Activated T-cell treated with anti-CD3 and anti-CD28 coated beads, Interleukin-2, amount 50 U/mL, for 48 hours (primary cell): ENCODE measurements around the gene TESMIN.
A peak's percentile ranks its signal among the peaks of the same experiment; 100 is the strongest.

Experiments used
- DNase-seq, 2 experiments: peaks; one replicate each; pipeline ENCODE4 v3.0.0-alpha.2; 2020

Gene TESMIN

DNA sequence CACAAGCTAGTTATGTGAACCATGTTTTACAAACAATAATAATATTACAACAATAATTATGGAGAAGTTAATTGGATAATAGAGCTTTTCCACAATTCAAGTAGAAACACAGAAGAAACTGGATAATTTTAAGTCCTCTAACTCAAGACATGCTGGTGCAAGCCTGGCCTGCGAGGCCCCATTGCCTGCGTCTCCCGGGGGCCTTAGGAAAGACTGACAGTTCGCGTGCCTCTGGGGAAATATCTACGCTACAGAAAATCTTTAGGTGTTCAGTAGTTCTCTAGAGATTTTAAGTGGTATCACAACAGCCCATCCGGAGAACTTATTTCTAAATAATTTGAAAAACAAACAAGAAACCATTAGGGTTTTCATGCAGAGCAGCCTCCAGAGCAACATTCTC lies 43.8 kb downstream of the TESMIN start:
- no peak for DNase-seq

DNA sequence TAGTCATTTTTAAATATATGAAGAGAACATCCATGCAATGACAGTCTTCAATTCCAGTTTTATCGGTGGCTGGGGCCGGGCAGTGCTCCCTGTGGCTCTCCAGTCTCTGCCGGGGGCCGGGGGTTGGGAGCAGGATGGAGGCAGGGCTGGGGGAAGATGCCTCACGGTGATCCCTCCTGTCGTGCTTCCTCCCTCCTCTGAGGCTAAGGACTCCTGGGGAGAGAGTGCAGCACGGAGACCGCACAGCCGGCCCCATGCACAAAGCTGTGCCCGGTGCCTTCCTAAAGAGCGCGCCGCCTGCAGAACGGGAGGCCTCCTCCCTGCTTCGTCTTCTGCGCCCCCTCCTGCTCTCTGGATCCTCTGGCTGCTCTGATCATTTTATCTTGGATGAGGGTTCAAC lies 46.4 kb downstream of the TESMIN start:
- no peak for DNase-seq

DNA sequence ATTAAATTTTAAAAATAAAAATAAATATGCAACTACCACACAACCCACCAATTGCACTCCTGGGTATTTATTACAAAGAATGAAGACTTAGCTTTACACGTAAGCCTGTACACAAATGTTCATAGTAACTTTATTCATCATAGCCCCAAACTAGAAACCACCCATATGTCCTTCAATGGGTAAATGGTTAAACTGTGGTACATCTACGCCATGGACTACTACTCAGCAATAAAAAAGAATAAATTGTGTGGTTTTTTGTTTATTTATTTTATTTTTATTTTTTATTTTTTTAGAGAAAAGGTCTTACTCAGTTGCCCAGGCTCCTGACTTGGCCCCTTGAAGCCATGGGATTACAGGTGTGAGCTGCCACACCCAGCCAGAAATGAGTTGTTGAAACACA lies 52.3 kb downstream of the TESMIN start:
- DNase-seq: no peak

DNA sequence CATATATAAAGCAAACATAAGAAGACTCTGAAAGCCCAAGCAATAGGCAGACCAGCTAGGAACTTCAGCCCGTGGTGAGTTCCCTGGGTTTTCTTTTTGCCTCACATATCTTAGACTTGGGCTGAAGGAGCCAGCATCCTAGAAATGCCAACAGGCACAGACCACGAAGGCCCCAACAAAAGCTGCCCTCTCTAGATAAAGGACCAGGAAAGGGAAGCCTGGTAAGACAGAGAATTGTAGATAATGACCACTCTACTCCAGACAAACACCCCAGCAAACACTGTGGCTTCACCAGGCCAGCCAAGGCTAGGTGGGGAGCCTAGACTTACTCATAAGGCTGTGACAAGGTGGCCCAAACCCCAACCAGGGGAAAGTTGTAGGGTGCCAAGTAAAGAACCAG lies 55.8 kb downstream of the TESMIN start:
- DNase-seq: no peak

DNA sequence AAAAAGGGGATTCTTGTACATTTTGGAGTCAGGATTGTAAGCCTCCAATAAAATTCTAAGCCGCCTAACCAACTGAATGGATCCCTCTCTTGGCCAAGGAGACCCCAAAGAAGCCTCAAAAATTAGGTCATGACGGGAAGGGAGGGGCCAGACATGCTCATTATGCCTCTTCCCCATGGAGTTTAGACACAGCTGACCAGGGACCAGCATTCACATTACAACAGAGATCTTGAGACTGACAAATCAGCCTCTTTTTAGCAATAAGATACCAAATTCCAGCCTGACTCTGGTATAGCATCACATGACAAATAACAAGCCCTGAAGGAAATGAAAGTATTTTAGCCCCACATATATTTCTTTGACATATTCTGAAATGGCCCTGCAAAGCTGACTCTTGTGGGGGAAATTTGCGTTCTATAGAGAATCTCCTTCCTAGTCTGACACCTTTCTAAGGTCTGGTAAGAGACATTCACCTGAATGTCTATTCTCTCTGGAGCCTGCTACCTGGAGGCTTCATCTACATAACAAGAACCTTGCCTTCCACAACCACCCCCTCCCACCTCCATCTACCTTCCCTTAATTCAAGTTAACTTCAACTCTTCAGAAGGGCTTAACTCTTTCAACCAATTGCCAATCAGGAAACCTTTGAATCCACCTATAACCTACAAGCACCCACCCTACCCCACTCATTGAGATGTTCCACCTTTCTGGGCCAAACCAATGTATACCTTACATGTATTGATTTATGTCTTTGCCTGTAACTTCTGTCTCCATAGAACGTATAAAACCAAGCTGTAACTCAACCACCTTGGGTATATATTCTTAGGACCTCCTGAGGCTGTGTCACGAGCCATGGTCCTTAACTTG lies 56.7 kb downstream of the TESMIN start:
- no peak for DNase-seq

DNA sequence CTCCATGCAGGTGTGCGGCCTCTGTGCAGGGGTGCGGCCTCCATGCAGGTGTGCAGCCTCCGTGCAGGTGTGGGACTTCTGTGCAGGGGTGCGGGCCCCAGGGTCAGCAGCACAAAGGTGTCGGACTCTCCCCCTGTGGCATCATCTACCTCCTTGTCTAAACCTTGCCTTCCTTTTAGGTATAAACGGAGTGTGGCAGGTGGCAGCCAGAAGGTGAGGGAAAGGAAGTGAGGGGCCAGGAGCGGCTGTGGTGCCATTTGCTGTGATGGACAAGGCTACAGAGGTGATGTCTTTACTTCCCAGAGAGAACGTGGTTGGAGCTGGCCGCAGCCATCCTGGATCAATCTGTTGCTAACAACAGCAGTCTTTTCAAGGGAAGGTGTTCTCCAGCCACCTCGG lies 57.8 kb downstream of the TESMIN start:
- no peak for DNase-seq

DNA sequence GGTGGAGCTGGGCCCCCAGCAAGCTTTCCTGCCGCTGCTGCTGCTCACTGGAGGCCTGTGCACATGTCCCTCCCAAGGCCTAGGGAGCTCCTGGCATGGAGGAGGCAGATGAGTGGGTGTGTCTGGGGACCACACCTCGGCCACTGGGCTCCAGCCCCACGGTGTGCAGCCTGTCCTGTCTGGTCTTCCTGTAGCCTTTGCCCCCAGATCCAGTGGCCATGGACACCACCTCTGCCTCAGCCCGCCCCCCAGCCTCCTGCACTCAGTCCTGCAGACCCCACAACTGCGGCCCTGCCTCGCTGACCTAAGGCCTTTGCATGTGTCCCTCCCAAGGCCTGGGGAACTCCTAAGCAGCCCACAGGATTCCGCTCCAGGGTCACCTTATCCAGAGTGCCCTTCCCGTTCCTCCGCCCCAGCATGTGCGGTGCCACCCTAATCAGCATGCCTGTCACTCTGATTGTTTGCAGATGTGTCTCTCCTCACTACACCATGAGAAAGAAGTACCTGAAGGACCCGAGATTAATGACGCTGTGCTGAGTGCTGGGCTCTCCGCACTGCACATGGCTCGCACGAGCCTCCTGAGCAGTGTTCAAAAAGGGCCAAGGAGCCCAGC lies 58.3 kb downstream of the TESMIN start:
- no peak for DNase-seq

DNA sequence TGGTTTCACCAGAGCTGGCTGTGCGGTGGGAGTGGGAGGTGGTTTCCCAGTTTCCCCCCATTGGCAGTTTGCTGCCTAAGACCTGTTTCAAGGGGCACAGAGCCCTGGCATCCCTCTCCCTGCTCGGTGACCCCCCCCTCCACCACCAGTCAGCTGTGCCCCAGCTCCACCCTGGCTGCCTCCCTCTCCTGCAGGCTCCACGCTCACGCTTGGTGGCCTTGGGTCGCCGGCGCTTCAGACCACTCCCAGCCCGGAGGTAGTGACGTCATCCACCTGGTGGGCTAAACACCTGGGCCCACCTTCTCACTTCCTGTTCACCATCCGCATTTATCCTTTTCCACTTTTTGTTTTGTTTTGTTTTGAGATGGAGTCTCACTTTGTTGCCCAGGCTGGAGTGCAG lies 59.2 kb downstream of the TESMIN start:
- no peak for DNase-seq

DNA sequence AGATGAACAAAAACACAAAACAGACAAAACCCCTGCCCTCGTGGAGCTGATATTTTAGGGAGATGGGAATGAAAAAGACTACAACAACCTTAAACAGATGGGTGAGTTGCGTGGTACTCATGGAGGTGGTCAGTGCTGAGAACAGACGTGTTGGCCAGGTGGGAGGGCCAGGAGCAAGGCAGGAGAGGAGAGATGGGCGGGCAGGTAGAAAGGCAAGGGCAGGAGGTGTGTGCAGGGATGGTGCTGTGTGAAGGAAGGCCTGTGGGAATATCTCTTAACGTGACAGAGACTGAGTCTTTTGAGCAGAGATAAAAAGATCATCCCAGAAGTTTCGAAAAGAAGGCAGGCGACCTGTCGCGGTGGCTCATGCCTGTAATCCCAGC lies 59.9 kb downstream of the TESMIN start:
- DNase-seq: no peak

DNA sequence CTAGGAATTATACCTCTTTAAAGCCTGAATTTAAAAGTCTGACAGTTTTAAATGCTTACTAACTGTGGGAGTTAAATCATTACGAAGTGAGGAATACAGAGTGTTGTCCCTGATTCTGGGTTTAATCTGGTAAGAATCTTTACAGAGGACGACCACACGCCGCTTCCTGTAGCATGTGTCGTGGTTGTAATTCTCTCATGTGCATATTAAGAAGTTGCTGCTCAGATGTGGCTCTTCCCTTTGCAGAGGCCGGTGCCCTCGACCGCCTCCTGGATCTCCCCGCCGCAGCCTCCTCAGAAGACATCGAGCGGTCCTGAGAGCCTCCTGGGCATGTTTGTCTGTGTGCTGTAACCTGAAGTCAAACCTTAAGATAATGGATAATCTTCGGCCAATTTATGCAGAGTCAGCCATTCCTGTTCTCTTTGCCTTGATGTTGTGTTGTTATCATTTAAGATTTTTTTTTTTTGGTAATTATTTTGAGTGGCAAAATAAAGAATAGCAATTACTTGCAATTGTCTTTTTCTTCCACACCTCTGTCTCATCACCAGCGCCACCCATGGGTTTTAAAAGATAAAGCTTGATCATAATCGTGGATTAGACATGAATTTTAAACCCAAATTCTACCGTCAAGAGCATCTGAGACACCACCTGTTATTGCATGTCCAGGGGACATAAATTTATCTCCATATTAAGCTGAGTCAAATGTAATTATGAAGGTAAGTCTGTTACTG lies 60.5 kb downstream of the TESMIN start:
- peak in 1 of 2 experiments; percentile 24 for DNase-seq

DNA sequence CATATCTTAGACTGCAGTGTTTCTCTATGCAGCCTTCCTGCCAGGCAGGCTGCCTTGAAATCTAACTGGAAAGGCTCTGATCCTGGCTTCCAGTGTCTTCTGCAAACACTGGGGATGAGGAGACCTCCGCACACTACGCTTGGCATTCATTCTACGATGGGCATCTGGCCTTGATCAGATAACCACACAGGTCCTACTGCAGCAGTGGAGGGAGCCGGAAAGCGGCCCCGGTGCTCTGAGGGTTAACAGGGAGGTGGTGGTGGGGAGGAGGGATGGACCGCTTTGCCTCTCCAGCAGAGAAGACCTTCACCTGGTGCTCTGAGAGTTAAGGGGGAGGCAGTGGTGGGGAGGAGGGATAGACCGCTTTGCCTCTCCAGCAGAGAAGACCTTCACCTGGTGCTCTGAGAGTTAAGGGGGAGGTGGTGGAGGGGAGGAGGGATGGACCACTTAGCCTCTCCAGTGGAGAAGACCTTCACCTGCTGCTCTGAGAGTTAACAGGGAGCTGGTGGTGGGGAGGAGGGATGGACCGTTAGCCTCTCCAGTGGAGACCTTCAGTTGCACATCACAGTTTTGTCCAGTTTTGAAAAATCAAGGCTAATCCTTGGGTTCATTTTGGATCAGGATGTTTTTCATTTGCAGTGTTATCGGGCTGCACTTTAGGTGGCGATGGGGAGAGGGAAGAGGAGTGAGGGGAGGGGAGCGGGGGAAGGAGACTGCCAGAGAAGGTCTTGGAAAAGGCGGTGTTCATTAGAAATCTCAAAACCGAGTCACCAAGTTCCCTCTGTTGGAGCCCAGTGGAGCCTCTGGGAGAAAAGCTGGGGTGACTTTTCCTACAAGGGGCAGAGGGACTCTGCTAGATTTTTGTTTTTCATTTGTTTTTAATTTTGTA lies 61.3 kb downstream of the TESMIN start:
- DNase-seq: no peak

DNA sequence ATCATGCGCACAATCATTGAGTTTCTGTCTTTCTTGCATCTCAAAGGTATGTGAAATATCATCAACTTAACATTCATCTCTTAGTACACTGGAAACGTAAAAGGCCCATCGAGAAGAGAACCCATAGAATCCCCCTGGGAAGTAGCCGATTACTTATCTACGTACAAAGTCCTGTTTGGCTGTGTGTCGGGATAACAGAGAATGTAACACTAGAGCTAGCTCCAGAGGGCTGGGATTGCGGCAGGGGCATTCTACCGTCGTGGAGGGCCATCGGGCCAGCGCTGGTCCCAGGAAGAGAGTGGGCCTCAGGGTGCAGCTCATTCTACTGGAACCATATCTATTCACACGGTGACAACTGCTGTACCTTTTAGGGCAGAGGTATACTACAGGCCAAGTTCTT lies 62.4 kb downstream of the TESMIN start:
- no peak for DNase-seq

DNA sequence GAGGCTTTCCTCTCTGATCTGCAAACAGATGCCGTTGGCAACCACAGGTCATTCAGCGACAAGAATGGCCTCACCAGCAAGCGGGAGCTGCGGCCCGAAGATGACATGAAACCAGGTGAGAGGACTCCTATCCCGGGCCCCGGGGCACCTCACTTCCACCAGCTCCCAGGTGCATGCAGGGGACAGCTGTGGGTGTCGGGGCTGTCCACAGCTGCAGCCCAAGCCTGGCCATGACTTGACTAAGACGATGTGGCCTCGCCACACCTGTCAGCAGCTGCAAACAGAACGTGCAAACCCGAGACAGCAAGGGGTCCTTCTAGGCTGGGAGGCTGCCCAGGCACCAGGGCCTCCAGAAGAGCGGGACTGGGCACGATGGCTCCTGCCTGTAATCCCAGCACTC lies 63.3 kb downstream of the TESMIN start:
- no peak for DNase-seq

DNA sequence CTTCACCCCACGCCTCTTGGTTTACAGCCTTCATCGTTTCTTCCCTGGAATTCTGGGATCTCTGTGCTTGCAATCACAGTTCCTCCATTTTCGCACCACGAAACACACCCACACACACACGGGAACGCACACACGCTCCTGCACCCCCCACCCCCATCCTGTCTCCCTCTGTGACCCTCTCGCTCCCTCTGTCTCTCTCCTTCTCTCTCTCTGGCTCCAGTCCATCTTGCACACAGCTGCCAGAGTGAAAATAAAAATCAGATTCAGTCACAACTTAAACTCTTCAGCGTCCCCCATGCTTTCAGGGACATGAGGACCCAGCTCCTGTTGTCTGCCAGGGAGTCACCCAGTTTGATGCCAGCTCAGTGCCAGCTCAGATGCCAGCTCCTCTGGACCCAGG lies 64.0 kb downstream of the TESMIN start:
- no peak for DNase-seq

DNA sequence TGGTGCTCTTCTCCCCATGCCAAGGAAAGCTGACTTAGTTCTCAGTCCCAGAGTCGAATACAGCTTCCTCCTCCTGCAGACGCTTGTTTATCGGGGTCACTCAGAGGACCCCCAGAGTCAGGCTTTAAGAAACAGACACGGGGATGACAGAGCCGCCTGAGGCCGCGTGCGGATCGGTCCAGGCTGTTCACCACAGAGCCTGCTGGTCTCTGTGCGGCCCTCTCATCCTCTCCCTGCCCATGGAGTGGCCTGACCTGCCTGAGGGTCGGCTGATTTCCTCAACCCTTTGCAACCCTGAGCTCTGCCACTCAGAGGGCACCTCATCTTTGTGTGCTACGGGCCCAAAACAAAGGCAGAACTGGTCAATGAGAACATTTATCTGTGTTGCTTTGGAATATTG lies 64.8 kb downstream of the TESMIN start:
- DNase-seq: no peak

DNA sequence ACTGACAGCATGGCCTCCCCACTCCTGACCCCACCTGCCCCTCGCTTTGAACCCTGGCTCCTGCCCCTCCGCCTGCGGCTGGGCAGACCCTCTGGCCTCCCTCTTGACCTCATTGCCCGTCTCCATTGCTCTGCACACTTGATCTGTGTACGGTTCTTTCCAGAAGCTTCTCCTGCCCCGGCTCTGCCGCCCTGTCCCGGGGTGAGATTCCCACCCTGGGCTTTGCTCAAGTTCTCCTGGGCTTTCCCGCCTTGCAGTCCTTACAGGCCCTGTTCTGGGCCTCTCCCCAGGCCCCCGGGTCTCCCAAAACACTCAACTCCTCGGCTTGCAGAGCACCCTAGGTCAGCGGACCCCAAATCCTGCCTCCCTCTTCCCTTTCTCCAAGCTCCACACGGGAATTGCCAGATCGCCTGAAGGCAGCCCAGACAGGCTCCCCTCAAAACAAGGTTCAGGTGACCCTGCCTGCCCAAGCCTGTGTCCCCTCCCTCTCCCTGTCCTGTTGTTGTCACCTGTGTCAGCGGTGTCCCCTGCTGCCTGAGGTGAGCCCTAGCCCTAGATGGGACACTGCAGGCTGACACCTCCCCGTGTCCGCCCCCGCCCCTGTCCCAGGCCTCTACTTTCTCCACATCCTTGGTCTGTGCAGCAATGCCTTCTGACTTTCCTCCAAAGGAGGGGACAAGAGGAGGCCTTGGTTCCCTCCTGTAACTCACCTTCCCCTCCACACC lies 65.5 kb downstream of the TESMIN start:
- DNase-seq: no peak

DNA sequence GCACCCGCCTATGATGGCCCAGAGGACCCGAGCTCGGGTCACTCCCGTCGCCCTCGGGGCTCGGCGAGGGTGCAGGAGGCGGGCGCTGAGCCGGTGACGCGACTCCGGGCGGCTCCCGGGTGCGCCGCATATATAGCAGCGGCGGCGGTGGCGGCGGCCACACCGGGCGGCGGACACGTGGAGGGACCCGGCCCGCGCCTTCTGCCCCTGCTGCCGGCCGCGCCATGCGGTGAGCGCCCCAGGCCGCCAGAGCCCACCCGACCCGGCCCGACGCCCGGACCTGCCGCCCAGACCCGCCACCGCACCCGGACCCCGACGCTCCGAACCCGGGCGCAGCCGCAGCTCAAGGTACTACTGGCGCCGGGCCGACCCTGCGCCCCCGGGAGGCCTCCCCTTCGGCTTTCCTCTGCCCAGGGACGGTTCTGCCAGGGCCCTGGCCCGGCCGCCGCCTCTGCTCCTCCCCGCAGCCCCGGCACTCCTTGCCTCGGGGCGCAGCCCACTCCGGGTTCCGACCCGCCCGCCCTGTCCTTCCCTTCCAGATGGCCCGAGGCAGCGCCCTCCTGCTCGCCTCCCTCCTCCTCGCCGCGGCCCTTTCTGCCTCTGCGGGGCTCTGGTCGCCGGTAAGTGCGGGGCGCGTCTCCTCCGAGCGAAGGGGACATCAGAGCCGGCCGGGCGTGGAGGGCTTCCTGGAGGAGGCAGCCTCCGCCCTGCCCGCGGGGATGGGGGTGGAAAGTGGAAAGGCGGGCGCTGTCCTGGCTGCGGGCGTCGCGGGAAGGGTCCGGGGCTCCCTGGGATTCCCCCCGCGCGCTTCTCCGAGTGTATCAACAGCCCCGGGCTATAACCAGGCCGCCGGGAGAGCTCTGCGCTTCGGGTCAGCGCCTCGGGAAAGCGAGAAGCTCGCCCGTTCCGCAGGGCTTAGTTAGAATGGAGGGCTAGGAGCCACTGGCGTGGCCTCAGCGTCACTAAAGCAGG lies 66.6 kb downstream of the TESMIN start, which contains the start of gene GAL:
Gene GAL (plus strand): TSS at position 160 of the 972 bp plus-strand sequence. CDS start 380 bp downstream, at position 540.
- peak in 1 of 2 experiments; percentile 47 for DNase-seq

DNA sequence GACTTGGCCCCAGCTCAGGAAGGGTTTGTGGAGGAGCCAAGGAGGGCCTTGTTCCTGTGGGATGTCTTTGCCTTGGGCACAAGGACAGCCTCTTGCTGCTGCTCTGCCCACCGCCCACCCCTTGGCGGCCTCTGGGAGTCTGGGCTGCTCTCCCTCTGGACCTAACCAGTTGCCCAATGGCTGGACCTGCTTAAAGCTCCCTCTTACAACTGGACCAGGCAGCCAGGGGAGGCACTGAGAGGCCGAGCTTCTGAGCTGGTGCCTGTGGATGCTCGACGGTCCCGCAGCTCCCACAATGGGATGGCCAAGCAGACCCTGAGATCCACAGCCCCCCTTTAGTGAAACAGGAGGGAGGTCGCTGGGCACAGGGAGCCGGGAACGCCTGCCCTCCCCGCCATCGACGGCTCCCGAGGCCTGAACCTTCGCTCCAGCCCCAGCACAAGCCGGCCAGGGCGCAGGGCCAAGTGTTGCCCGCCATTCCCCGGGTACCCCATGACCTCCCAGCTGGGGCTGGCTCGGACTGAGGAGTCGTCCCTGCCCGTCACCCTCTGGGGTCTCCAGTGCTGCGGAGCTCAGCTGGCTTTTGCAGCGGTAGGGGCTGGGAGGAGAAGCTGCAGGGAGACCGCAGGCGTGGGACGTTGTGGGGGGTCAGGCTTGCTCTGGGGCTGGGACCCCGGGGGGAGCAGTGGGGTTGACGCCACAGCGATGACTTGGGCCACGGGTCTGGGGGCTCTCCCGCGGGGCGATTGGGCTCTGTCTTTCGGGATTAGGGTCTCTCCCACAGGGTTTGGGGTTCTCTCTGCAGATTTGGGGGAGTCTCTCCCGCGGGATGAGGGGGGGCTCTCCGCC lies 67.6 kb downstream of the TESMIN start:
- no peak for DNase-seq

DNA sequence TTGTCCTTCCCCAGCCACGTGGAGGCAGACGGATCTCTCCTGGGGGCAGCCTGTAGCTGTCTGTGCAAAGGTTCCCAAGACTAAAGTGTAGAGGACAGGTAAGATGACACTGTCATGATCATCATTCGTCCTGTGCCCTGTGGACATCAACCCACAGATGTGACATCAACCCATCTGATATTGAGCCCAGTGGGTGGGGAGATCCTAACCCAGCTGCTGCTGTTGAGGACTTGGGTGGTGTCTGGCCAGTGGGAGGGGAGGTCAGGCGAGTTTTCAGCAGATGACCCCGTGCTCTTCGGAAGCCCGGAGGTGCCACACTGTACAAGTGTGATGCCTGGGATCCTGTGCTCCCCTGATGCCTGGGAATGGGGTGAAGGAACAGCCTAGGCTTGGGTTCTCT lies 68.2 kb downstream of the TESMIN start:
- DNase-seq: no peak

DNA sequence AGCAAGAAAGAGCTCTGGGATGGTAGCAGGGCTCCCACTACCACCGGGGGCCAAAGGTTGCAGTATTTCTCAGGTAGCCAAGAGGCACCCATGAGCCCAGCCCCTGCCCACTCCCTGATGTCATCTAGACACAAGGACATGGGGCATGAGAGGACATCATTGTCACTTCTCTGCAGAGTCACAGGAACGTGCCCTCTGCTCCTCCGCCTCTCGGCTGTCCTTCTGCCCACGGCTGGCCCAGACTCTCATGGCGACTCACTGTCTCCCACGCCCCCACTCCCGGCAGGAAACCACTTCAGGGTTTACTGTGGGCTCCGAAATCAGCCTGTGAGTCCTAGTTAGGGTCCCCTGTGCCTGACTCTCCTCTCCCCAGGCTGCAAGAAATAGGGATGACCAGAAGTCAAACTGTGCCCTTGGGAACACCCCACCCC lies 68.8 kb downstream of the TESMIN start:
- DNase-seq: peak in 1 of 2 experiments; percentile 39
